IPS-NIHi11 (cell line): Measurements from ENCODE around the gene CCDC13.
A peak's percentile ranks its signal among the peaks of the same experiment; 100 is the strongest.

Experiments
- DNase-seq: peaks from one replicate; pipeline ENCODE4 v3.0.0; 2012; ENCODE audit warnings: mixed read lengths, low spot score

Gene CCDC13

DNA sequence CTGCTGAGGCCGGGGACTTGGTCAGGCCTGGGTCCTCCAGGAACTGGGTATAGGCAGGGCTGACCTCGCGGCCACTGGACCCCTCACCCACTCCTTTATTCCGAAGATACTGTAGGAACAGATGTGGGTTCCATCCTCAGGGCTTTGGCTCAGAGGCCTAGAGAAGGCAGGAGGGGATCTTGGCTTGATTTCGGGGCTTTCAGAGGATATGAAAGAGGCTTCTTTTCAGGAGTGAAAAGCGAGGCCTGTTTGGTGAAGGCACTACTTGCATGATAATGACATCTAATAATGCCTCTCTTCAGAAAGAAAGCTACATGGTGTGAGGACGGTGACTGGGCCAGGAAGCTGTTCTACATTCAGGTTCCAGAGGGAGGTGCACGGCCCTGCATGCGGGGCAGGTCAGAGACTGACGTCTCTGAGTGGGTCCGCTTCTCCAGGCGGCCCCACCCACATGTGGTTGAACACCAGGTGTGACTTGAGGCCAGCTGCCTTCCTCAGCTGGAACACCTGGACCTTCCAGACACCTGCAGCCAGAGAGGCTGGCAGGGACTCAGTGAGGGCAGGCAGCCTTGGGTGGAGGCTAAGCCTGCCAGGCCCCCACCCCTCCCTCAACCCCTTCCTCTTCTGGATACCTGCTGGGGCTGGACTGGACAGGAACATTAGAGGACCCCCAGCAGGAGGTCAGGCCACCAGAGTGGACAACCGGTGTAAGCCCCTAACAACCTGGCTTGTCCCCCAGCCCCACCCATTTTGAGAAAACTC, 39.4 kb downstream of the CCDC13 start:
- DNase-seq = peak; percentile 51

DNA sequence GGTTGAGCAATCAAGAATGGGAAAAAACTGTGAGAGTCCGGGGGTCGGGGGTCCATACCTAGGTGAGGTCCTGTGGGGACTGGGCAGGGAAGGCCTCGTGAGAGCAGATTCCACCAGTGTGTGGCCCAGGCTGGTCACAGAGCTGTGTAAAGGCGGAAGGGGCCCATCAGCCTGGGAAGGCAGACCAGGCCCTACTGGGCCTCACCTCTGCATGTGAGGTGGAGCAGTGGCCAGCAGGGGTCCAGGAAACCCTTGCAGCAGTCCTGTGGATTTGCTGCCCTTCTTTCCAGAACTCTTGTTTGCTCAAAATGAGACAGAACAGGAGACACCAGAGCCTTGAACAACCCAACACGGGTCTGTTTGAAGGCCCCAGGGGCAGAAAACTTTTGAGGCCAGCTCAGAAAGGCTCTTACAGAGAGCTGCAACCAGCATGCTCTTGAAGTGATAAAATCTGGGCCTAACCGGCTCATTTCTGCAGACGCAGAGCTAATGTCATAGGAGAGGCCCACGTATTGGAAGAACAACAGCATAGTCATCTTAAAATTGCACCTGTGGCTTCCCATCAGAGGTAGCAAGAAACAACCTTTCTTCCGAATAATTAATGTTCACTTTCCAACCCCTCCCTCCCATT, 40.1 kb downstream of the CCDC13 start:
- peak; percentile 49 for DNase-seq

DNA sequence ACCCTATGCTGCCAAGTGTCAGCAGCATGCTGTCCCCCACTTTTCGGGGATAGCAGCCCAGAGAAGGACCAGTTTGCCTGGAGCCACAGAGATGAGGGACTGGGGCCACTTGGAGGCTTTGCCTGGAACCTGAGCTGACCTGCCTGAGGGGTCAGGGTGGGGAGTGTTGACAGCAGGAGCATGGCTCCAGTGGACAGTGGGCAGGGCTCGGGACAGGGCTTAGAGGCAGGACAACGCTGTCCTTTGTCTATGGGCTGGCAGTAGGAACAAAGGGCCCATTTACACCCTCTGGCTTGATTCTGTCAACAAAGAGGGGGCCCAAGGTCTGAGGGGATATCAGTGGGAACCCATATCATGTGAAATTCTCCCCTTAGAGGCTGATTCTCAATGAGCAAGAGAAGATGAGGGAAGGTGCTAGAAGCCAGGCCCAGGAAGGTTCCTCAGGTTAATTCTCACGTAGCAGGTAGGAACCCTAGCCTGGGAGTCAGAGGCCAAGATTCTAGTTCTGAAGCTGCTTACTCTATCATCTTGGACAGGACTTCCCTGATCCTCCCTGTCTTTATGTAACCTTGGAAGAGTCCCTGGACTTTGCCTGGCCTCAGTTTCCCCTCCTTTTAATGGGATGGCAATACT, 40.7 kb downstream of the CCDC13 start:
- DNase-seq = no peak

DNA sequence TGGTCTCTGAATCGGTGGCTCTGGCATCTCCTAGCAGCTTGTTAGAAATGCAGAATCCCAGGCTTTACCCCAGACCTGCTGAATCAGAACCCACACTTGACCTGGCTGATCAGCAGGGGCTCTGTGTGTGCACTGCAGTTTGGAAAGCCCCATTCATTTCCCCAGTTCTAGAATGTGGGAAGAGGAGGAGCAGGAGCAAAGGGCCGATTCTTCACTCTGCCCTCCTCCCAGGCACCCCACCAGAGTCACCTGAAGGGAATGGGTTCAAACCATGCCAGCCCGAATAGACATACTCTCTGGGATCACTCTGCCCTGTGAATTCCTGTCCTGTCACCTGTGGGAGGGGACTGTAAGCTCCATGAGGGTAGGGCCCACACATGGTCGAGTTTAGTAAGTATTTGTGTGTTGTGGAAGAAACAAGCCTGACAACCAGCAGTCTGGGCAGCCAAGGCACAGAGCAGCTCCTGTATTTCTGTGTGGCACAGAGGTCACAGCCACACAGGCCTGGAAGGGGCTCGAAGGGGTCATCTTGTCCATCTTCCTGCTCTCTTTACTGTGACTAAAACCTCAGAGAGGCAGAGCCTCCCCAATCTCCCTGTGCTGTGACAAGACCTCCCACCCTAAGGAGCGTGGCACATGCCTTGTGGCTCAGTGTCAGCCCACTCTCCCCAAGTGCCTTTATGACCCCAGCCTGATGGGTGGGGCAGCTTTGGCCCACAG, 41.4 kb downstream of the CCDC13 start:
- DNase-seq = no peak

DNA sequence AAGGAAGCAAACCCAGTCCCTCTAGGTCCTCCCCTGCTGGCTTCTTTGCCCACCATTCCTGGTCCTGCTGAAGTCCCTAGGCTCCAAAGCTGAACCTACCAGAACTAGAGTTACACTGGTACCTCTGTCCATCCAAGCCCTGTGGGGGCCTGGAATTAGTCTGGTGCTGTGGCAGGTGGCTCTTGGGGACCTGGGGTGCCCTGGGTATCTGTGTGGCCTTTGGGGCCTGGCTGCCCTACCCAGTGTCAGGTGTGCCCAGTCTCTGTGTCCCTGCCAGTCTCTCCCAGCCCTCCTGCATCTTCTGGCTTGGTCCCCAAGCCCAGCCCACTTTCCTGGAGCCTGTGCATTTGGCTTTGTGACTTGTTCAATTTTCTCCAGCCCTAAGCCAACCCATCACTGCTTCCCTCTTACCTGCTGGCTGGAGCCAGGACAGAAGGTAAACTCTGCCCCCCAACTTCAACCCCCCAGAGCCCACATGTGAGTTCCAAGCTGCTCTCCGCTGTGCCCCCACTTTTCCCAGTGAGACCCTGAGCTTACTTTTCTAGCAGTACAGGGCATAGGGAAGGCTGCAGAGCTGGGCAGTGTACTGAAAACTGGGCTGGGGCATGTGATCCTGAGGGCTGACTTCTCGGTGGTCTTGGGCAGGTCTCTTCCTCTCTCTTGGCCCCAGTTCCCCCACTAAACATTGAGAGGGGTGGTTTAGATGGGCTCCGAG, 42.2 kb downstream of the CCDC13 start:
- no peak for DNase-seq

DNA sequence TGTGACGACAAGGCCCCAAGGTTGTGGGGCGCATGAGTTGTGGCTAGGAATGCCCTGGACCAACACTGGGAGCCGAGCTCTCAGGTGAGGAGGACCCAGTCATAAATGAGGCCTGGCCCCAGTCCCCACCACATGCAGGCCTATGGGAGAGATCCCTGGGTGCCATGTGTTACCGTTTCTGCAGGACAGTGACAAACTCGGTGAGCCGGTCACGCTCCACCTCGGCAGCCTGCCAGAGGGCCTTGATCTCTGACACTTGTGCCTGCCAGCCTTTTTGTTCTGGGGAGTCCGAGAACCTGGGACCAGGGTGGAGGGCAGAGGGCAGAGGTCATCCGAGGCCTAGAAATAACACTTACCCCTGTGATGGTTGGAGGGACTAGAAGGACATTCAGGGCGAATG, 42.8 kb downstream of the CCDC13 start:
- no peak for DNase-seq

DNA sequence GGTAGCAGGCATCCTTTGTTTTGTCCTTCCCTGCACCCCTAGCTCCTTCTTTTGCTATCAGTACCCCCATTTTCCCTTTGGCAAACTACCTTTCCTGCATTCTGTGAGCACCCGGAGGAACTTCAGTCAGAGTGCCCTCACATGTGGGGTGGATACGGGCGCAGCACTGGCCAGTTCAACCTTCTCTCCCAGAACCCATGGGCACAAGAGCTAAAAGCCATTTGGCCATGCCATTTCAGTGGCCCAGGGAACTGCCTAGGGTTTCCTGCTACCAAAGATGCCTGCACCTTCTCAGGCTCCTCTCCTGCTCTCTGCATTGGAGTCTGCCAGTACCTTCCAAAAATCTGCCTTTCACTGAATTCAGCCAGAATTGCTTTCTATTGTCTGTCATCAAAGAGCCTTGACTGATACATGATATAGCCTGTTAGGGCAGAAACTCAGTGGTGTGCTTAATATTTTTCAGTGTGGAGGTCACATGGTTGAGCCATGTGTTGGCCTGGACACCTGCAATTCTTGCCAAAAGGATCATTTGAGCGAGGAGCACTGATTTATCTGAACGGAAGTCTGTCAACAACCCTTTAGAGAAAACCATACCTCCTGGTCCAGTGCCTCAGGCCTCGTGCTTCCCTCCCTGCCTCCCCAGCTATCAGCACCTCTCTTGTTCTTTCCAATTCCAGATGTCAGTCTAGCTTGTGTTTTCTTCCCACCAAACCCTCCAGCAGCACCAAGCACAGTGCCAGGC, 43.5 kb downstream of the CCDC13 start:
- DNase-seq = no peak

DNA sequence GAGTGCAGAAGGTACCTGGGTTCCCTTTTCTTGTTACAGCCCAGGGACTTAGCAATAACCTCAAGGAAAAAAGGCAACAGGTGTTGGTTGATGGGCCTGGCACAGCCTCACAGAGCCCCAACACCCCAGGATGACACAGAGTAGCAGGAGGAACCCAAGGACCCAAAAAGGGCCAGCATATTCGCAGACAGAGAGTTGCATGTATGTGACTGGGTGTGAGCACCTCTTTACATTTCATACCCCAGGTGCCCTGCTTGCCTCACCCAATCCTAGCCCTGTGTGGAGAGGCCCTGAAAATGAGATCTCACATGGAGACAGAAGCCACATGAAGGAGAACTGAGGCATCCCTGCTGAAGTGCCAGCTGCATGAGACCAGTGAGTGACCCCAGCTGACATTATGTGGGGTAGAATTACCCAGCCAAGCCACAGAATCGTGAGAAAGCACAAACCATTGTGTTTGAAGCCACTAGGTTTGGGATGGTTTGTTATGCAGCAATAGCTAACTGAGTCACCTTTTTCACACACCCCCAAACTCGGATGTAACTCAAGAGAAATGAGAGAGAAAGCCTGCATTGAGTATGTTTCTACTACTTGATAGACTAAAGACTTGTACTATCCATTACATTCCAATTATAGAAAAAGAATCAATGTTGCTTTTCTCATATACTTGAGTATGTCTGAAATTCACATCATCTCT, 44.2 kb downstream of the CCDC13 start:
- DNase-seq = no peak

DNA sequence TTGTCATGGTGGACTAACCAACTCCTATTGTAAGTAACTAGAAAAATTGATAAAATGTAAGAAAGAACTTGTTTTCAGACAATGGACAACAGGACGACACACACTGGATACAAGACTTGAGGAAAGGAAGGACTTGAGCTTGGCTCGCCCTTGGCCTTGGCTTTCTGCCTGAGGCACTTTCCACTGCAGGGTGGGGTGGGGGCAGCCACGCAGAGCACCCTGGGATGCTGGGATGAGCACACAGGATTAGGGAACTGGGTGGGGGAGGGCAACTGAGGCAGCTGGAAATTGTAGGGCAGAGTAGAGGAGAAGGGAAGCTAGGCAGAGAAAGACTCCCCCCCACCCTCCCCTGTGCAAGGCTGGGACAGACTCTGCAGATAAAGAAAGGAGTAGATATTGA, 45.0 kb downstream of the CCDC13 start:
- no peak for DNase-seq

DNA sequence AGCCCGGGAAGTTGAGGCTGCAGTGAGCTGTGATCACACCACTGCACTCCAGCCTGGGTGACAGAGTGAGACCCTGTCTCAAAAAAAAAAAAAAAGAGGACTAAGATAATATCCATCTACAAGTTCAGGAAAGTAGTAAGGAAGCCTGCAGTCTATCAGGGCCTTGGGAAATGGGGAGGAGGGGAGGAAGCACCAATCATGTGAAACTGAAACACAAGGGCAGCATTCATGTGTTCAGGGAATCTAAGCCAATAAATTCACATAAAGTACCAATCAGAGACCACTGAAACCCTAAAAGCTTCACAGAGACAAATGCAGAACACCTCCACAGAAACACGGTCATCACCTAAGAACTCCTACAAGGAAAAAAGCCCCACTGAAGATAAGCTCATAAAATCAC, 47.6 kb downstream of the CCDC13 start:
- no peak for DNase-seq

DNA sequence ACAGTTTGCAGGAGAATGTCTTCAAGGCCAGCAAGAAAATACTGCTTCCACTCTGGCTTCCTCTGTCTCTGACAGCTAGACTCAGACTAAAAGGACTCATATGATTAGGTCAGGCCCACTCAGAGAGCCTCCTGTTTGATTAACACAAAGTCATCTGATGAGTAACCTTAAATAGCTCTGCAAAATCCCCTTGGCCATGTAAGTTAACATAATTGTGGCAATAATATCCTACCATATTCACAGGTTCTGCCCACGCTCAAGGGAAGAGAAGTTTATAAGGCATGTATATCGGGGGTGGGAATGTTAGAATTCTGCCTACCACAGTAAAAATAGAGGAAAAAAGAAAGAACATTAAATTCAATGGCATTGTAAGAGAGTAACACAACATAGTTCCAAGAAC, 49.8 kb downstream of the CCDC13 start:
- no peak for DNase-seq
